ENCODE results near the gene EHMT1.
"Not testable (repeated sequence)": the region's sequence is repeated elsewhere in the genome, so short reads cannot be mapped to it uniquely, and the experiment has no call there.

EHMT1 gene

GRCh38 chr9:137762414-137763061, 143.7 kb downstream of the EHMT1 start:
- no peak for DNase-seq (ENCODE audit: low read depth)

DNA sequence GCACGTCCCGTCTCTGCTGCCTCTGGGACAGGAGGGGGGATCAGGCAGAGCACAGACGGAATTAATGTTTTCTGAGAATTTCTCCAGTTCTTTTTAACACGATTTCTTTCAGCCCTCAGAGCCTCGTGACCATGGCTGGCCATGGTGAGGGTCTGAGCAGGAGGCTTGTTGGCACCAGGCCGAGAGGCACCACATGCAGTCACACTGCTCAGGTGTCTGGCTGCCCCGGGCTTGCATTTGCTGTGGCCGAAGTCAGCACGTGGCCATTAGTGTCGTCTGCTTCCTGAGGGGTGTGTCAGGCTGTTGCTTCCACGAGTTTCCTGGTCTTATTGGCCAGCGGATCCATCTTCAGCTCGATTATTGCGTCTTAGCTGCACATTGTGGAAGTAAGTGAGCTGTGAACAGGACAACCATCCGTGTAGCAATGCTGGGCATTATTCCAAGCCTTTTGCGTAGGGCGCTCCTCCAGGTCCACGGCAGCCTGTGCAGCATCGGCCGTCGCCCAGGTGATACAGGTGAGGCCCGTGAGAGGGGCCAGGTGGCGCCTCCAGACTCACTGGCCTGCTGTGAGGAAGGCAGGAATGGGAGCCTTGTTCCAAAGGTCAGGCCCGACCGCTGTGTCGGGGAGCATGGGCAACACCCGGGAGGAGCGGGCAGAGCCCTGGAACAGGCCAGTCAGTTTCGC, 144.6 kb downstream of the EHMT1 start:
- no peak for DNase-seq (ENCODE audit: low read depth)

DNA sequence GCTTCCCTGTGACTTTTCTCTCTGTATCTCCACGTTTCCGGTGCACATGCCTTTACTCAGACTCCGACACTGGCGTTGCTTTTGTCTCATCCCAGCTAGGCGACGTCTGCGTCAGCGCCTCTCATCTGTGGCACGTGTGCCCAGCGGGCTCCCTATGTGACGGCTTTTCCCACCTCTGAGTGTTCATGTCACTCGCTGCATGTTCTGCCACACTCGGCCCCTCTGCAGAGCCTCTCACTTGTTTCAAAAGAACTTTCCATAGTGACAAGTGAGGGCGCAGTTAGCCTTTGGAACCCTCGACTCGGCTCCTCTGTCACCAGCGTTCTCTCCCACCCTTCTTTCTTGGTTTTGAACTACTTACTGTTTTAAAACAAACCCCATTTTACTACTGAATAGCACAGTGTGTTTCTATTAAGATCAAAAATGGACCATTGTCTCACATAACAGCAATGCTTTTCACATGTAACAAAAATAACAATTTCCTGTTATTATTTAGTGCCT, 145.4 kb downstream of the EHMT1 start:
- no peak for DNase-seq (ENCODE audit: low read depth)

DNA sequence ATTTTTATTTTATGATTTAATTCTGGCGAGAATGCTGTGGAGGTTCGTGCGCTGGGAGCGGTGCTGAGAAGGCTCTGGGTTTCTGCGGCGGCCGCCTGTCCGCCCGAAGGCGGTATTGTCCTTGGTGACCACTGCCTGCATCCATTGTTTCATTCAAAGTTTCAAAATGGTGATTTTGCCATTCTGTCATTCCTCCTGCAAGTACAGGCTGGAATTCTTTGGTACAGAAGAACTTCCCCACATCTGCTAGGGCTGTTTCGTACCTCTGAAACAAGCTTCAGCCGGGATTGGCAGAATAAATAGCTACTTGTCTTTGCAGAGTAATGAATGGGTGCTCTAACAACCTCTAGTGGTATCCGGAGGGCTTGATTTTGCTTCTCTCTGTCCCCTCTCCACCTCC, 146.2 kb downstream of the EHMT1 start:
- no peak for DNase-seq (ENCODE audit: low read depth)

- DNase-seq (ENCODE audit: low read depth) = no peak
Observed at GRCh38 chr9:137765536-137765935, 146.7 kb downstream of the EHMT1 start.

GRCh38 chr9:137771580-137771979, 152.8 kb downstream of the EHMT1 start:
- DNase-seq (ENCODE audit: low read depth) = no peak

DNA sequence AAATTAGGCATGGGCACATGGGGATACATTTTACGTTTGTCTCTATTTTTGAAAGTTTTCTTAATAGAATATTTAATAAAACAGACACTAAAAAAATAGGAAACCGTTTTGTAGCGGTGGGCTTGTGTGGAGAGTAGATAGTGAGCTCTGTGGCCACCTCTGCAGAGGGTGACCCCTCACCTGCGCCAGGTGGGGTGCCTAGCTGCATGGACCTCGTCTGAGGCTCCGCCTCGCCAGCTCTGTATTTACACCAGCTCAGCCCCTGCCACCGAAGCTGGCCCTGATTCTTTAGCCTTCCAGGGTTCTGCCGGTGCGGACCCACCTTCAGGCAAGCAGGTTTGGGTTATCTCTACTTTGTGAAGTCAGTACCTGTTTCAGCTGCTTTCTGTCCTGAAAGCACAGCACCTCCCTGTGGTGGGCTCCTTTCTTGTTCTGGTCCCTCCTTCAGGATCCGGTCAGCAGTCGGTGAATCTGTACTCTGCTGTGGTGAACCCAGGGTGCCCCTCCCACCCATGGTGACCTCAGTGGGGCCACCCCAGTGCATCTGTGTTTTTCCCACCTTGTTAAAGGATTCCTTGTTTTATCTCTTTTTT, 153.6 kb downstream of the EHMT1 start:
- DNase-seq (ENCODE audit: low read depth) = no peak

DNA sequence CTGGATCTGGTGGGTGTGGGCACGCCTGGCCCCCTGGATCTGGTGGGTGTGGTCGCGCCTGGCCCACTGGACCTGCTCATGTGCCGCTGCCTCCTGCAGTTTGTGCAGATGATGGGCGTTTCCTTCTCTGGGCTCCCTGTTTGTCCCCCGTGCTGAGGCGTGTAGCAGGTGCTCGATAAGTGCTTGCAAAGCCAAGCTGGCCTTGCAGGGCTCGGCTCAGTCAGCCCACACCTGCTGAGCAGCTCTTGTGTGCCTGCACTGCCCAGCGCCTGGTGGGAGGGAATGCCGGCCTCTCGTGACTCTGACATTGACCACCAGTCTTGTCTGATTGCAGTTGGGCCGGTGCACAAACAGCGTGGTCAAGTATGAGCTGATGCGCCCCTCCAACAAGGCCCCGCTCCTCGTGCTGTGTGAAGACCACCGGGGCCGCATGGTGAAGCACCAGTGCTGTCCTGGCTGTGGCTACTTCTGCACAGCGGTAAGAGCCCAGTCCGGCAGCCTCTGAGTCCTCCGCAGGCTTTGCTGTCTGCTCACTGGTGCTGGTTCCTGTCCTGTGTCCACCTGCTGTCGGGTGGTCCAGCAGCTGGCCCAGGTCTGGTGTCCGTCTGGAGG, 156.1 kb downstream of the EHMT1 start:
- no peak for DNase-seq (ENCODE audit: low read depth)

- DNase-seq (ENCODE audit: low read depth) = no peak
Observed at GRCh38 chr9:137776306-137776995, 157.6 kb downstream of the EHMT1 start.

GRCh38 chr9:137777761-137778160, 159.0 kb downstream of the EHMT1 start:
- DNase-seq (ENCODE audit: low read depth) = no peak

DNA sequence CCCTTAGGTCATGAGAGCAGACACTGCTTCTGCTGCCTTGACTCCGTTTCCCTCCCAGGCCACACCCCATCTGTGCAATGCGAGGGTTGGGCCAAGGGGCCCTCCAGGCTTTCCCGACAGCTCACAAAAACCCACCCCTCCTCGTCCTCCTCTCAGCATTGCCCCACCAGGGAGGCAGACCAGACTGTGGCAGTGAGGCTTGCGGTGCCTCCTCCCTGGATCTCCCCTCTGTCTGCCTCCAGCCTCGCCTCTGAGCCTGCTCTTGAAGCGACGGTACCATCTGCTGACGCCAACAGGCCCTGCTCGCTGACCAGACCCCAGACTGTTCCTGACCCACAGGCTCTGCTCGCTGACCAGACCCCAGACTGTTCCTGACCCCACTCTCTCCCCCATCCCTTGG, 159.5 kb downstream of the EHMT1 start:
- DNase-seq (ENCODE audit: low read depth) = no peak

DNA sequence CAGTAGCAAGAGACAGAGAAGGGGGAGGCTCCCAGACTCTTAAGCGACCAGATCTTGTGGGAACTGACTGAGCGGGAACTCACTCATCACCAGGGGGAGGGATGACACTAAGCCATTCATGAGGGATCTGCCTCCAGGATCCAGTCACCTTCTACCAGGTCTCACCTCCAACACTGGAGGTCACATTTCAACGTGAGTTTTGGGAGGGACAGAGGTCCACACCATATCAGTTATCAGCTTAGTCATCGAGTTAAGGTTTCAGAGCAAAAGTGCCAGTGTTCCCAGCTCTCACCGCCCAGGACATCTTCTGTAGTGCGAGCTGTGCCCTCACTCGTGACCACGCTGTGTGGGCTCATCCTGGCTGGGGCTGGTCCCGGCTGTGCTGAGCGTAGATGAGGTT, 160.1 kb downstream of the EHMT1 start:
- DNase-seq (ENCODE audit: low read depth) = no peak

- DNase-seq (ENCODE audit: low read depth) = not testable (repeated sequence)
Observed at GRCh38 chr9:137780031-137780430, 161.2 kb downstream of the EHMT1 start.

DNA sequence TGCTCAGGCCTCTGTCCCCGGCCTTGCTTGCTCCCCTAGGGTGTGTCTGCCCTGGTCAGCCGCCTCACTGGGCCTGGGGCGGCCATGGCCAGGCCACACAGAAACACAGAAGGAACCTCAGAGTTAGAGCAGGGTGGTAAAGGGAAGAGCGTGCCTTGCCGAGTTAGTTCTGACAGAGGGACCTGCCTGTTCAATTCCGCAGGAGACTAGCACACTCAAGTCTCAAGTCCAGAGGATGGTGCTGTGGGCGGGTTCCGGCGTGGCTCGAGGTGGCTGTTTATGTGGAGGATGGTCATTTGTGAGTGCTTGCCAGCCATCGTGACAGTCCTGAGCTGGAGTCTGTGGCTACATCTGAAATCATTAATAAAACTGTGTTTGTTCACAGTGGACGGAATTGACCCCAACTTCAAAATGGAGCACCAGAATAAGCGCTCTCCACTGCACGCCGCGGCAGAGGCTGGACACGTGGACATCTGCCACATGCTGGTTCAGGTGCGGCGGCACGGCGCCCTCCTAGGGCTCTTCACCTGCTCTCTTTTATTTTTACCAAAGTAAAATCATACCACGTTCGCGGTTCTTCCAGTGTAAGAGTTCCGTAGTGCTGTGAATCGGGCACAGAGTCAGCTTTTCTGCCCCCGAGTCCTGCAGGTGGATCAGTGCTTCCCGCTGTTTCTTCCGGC, 163.2 kb downstream of the EHMT1 start:
- no peak for DNase-seq (ENCODE audit: low read depth)

DNA sequence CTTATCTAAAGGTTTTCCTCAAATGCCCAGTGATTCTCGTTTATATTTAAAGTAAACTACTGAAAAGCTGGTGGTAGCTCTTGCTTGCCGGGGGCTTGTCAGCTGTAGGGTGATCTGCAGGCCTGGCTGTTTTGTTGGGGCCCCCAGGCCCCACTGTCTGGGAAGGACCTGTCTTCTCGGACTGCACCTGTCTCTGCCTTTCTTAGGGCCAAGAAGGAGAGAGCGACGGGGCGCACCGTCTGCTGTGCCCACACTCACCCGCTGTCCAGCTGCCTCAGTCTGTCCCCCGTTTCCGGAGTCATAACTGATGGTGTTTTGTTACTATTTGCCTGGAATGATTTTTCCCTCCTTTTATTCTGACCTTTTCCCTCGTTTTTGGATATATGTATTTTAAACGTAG, 164.7 kb downstream of the EHMT1 start:
- DNase-seq (ENCODE audit: low read depth) = no peak

DNA sequence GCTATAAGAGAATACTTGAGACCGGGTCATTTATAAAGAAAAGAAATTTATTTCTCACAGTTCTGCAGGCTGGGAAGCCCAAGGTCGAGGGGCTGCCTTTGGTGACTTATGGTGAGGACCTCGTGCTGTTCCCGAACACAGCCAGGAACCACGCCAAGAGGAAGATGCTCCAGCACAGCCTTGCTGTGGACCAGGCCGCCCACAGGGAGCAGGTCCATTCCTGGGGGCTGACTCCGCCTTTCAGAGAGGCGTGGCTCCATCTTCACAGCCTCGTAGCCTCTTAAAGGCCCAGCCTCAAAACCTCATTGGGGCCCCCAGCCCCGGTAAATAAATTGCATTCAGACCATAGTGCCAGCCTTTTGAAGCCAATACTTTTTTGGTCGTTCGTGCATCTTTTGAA, 165.2 kb downstream of the EHMT1 start:
- DNase-seq (ENCODE audit: low read depth) = peak; percentile 22

DNA sequence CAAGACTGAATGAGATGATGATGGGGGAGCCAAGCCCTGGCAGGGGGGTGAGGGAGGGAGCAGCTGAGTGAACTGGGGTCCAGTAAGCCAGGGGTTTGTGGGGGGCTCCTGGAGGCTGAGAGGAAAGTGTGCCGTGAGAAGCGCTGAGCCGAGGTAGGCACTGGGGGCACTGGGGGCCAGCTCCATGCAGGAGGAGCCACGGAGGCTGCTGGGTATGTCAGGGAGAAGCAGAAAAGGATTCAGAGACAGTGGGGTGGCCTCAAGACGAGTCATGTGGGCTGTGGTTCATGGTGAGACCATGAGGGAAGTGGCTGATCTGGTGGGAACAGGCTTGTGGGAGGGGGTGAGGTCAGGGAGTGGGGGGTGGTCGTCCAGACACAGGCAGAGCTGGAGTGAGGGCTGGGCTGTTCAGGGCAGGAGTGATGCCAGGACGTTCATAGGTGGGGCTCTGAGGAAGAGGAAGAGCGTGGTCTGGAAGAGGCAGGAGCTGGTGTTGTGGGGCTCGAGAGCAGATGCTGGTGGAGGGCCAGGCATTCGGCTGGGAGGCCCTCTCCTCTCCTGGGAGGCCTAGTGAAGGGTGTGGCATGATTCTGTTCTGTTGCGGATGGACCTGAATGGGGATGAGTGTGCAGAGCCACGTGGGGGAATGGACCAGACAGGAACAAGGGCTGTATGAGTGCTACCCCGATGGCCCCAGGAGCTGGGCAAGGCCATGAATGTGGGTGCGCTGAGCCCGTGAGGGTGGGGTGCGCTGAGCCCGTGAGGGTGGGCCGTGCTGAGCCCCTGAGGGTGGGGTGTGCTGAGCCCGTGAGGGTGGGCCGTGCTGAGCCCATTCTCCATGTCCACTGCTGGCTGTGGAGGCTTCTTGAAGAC, 166.1 kb downstream of the EHMT1 start:
- no peak for DNase-seq (ENCODE audit: low read depth)

DNA sequence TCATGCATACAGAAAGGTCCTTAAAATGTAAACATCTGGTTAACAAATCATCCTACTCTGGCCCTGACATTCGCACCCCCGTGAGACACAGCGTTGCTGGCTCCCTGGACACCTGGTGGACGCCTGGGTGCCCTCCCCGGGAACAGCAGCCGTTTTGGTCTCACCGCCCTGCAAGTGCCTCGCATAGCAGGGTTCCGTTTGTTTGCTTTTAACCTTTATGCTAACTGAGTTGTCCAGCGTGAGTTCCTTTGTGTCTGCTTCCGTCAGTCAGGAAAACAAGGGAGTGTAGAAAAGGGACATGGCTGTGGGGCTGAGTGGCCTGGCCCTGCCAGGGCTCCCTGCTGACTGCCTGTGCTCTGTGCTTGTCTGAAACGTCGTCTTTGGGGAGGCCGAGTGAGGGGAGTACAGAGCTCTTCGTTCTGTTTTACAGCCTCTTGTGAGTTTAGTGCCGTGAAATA, 166.9 kb downstream of the EHMT1 start:
- DNase-seq (ENCODE audit: low read depth) = no peak

DNA sequence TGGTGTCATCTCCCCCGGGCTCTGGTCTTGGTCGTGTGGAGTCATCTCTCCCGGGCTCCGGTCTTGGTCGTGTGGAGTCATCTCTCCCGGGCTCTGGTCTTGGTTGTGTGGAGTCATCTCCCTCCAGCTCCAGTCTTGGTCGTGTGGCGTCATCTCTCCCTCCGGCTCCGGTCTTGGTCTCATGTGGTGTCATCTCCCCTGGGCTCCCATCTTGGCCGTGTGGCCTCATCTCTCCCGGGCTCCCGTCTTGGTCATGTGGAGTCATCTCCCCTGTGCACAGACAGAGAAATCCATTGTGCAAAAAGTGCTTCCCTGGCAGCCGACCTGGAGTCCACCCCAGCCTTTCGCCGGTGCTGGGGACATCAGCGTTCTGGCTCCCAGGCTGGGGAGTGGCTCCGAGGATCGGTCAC, 167.7 kb downstream of the EHMT1 start:
- no peak for DNase-seq (ENCODE audit: low read depth)

GRCh38 chr9:137787381-137787780, 168.6 kb downstream of the EHMT1 start:
- DNase-seq (ENCODE audit: low read depth) = no peak
